Activated CD4-positive, alpha-beta memory T cell treated with anti-CD3 and anti-CD28 coated beads for 36 hours (primary cell): ENCODE measurements around the gene SLC8B1. TPM values are rescaled to one million over a fixed set of nuclear protein-coding genes. Genes with fewer than 3 reads are reported as not detected.

Source experiments
- CTCF ChIA-PET: fragments of 350-600 bp; sonication (Branson Sonifier 250); formaldehyde crosslinking; loops from one replicate; lab custom pipeline; 2021; ENCODE audit warnings: antibody characterized with exemption, inconsistent platforms; lab: Charles Lee
- POLR2A ChIA-PET: fragments of 350-600 bp; sonication (Branson Sonifier 250); formaldehyde crosslinking; loops from one replicate; lab custom pipeline; 2021; ENCODE audit warnings: antibody characterized with exemption; lab: Charles Lee
- DNase-seq: peaks from one replicate; pipeline ENCODE4 v3.0.0-alpha.2; 2020
- H3K27ac Mint-ChIP-seq: one replicate; pipeline ENCODE4 v1.8.0; 2021; ENCODE audit warnings: mixed read lengths
- H3K27me3 Mint-ChIP-seq: one replicate; pipeline ENCODE4 v1.8.0; 2021; ENCODE audit warnings: mixed read lengths
- H3K36me3 Mint-ChIP-seq: one replicate; pipeline ENCODE4 v1.8.0; 2021; ENCODE audit warnings: mixed read lengths
- H3K4me1 Mint-ChIP-seq: one replicate; pipeline ENCODE4 v1.8.0; 2021; ENCODE audit warnings: low read depth, mixed read lengths
- H3K4me3 Mint-ChIP-seq: one replicate; pipeline ENCODE4 v1.8.0; 2021; ENCODE audit warnings: mild to moderate bottlenecking, mixed read lengths
- H3K9me3 Mint-ChIP-seq: one replicate; pipeline ENCODE4 v1.8.0; 2021; ENCODE audit warnings: mixed read lengths
- intact Hi-C: fragments of 100-400 bp; cut with micrococcal nuclease; formaldehyde crosslinking; loops from one replicate; pipeline ENCODE4 v1.15.1; 2023
- microRNA-seq: library from miRNA; unstranded; fragments of <30 nt; microRNA quantifications from one replicate; pipeline ENCODE4 v1.2.0, GENCODE V29; 2022; ENCODE audit warnings: borderline number of aligned reads, borderline microRNAs expressed, borderline replicate concordance
- total RNA-seq, 2 experiments: library from RNA; stranded (reverse); gene quantifications; one replicate each; pipeline ENCODE4 v1.2.3, GENCODE V29; 2021

SLC8B1 gene
- total RNA-seq, 2 experiments from 2014 or later = 21.5 to 22.0 TPM

DNA sequence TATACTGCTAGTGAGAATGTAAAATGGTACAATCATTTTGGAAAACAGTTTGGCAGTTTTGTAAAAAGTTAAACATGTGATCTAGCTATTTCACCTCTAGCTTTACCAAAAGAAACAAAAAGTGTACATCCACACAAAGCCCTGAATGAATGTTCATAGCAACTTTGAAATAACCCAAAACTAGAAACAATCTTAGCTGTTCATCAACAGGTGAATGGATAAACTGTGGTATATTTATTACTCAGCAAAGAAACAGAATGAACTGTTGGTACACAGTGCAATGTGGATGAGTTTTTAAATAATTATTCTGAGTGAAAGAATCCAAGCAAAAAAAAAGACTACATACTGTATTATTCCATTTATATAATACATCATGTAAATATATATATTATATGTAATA lies 77.3 kb downstream of the SLC8B1 start:
- Mint-ChIP-seq H3K27me3 (no peaks in the 10 kb centered on the region), H3K9me3 (peaks cover 15% of the 10 kb centered on the region), H3K4me1 (peaks cover 33% of the 10 kb centered on the region), H3K4me3 (no peak overlapping the region), H3K36me3 (peaks cover 25% of the 10 kb centered on the region), H3K27ac (no peak overlapping the region)
- no peak for DNase-seq
- intact Hi-C loops = no loop called here
- CTCF ChIA-PET = interaction anchor here (0.6 kb wide), 1 partner anchor 48 kb away, joined by 3 read pairs; no protein-coding TSS in a partner anchor
- POLR2A ChIA-PET = interaction anchor here (0.6 to 0.9 kb wide), 2 partner anchors 27 to 49 kb away, joined by 3 read pairs; no protein-coding TSS in a partner anchor

DNA sequence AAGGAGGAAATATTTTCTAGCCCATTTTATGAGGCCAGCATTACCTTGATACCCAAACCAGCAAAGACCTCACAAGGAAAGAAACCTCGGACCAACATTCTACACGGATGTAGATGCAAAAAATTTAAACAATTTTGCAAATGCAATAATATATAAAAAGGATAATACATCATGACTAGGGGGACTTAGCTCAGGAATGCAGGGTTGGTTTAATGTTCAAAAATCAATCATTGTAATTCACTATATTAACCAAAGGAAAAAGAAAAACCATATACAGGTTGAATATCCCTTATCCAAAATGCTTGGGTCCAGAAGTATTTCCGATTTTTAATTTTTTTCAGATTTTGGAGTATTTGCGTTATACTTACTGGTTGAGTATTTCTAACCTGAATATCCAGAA lies 80.6 kb downstream of the SLC8B1 start:
- Mint-ChIP-seq H3K4me1 (peaks cover 10% of the 10 kb centered on the region), H3K36me3 (peaks cover 34% of the 10 kb centered on the region), H3K27me3 (no peaks in the 10 kb centered on the region), H3K9me3 (peaks cover 22% of the 10 kb centered on the region), H3K27ac (no peak overlapping the region), H3K4me3 (no peak overlapping the region)
- no peak for DNase-seq
- POLR2A ChIA-PET = no interaction called here
- CTCF ChIA-PET = interaction anchor here (1.2 kb wide), 1 partner anchor 21 kb away, joined by 3 read pairs; no protein-coding TSS in a partner anchor
- intact Hi-C loops = no loop called here

DNA sequence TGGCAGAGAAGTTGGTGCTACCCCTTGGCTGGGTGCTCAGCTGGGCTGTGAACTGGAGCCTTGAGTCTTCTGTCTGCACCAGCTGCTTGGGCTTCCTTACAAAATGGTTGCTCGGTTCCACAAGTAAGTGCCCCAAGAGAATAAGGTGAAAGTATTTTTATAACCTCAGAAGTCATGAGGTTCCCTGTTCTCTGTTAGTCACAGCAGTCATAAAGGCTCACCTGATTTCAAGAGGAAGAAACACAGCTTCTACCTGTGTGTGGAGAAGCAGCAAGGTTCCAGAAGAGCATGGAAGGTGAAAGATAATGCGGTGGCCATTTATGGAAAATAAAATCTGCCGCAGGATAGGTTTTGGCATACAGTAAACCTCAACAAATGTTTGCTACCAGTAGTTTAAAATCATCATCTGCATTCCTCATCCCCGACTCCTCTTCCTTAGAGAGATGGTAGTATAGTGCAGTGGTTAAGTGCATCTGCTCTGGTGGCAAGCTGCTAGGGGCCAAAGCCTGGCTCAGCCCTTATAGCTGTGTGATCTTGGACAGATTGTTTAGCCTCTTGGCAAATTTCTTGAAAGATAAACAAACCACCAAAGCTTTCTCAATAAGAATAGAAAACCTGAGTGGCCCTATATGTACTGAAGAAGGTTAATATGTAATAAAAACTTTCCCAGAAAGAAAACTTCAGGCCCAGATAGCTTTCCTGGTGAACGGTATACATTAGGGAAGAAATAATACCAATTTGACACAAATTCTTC lies 81.2 kb downstream of the SLC8B1 start:
- Mint-ChIP-seq H3K4me1 (peaks cover 7% of the 10 kb centered on the region), H3K27me3 (no peaks in the 10 kb centered on the region), H3K27ac (no peak overlapping the region), H3K4me3 (no peak overlapping the region), H3K9me3 (peaks cover 22% of the 10 kb centered on the region), H3K36me3 (peaks cover 33% of the 10 kb centered on the region)
- CTCF ChIA-PET = interaction anchor here (1.2 kb wide), 1 partner anchor 21 kb away, joined by 3 read pairs; no protein-coding TSS in a partner anchor
- no peak for DNase-seq
- POLR2A ChIA-PET = no interaction called here
- intact Hi-C loops = no loop called here

DNA sequence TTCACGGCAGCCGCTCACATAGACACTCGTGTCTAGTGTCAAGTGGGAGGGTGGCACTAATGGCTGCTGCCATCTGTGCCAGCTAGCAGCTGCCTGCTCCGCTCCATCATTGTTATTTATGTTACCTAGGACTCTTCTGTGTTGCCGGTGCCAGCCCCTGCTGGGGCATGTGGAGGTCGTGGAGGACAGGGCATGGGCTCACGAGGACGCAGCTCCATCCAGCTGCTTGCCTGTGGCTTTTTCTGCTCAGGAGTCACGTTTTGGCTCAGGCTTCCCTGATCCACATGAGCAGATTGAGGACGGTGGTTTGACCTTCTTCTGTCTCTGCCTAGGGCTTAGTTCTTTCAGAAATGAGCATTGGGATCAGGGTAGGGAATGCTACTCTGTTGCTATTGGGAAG lies 82.4 kb downstream of the SLC8B1 start:
- CTCF ChIA-PET = no interaction called here

DNA sequence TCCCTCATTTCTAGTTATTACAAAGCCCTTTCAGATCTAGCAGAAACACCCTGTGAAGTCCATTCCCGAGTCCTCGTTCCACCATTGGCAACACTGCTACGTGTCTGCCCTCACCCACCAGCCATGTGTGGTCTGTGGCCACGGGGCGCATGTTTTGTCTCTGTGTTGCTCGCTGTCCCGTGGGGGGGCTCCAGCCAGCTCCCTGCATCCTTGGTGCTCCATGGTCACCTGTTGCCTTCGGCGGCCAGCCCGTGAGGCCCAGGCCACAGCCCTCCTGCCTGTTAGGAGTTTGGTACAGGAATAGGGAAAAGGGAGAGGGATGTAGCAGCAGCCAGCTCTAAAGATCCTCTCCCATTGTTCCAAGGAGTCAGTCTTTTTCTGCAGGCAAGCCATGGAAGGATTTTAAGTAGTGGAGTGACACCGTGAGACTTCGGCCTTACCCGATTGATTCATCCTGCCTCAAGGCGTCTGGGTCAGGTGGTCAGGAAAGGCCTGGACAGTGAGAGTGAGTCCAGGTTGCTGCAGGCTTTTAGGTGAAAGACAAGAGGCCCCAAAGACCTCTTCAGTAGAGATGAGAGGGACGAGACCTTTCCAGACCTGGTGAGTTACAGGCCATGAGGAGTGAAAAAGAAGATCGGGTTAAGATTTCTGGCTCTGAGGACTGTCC lies 83.4 kb downstream of the SLC8B1 start:
- ChIA-PET POLR2A (no interaction called here), CTCF (no interaction called here)
- Mint-ChIP-seq H3K4me3 (no peak overlapping the region), H3K27ac (no peak overlapping the region), H3K36me3 (peaks cover 35% of the 10 kb centered on the region), H3K27me3 (no peaks in the 10 kb centered on the region), H3K4me1 (no peaks in the 10 kb centered on the region), H3K9me3 (peaks cover 22% of the 10 kb centered on the region)
- intact Hi-C loops = no loop called here
- no peak for DNase-seq

More for the DNA sequence above, 82.4 kb downstream of the SLC8B1 start:
- Mint-ChIP-seq H3K4me1 (peaks cover 3% of the 10 kb centered on the region), H3K27me3 (no peaks in the 10 kb centered on the region), H3K4me3 (no peak overlapping the region), H3K9me3 (peaks cover 22% of the 10 kb centered on the region), H3K27ac (no peak overlapping the region), H3K36me3 (peaks cover 33% of the 10 kb centered on the region)
- no peak for DNase-seq
- POLR2A ChIA-PET = no interaction called here
- intact Hi-C loops = no loop called here

DNA sequence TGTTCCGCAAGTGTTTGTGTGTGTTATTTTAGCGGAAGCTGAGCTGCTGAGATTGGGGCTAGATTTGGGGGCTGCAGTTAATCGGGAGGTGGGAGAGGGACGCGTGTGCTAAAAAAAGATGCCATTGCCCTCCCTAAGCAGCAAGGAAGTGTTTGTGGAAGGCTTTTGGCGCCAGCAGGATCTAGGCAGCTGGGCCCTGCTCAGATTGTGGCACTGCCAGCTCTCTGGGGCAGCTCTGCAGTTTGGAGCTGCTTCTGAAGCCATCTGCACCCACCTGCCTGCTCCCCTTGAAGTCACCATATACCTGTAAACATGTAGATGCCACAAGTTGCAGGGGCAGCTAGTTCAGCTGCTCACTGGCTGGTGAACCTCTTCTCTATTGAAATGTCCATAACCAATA lies 84.9 kb downstream of the SLC8B1 start:
- peaks cover 40% of the 10 kb centered on the region for H3K36me3 Mint-ChIP-seq
- POLR2A ChIA-PET = no interaction called here
- CTCF ChIA-PET = no interaction called here

DNA sequence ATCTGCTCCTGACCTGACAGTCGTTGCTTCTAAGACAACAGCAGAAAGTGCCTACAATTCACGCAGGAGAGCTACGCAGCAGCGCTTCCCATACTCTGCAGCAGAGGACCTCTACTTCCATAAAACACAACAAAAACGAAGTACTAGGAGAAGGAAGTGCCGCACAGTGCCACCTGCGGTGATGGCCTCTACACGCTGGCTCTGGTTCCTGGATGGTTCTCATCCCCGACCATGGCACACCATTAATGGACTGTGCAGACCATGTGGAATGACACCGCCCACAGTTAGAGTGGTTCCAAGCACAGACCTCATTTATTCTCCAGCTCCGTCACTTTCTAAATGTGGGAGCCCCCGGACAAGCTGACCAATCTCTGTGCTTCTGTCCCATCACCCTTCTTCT lies 85.4 kb downstream of the SLC8B1 start:
- CTCF ChIA-PET = no interaction called here
- peaks cover 22% of the 10 kb centered on the region for H3K9me3 Mint-ChIP-seq
- intact Hi-C loops = no loop called here
- peaks cover 43% of the 10 kb centered on the region for H3K36me3 Mint-ChIP-seq
- H3K4me3 Mint-ChIP-seq = no peak overlapping the region
- H3K27ac Mint-ChIP-seq = no peak overlapping the region
- no peaks in the 10 kb centered on the region for H3K27me3 Mint-ChIP-seq
- peaks cover 9% of the 10 kb centered on the region for H3K4me1 Mint-ChIP-seq
- POLR2A ChIA-PET = no interaction called here
- DNase-seq = no peak

More for the DNA sequence above, 84.9 kb downstream of the SLC8B1 start:
- Mint-ChIP-seq H3K27me3 (no peaks in the 10 kb centered on the region), H3K27ac (no peak overlapping the region), H3K9me3 (peaks cover 22% of the 10 kb centered on the region), H3K4me1 (peaks cover 6% of the 10 kb centered on the region), H3K4me3 (no peak overlapping the region)
- DNase-seq = no peak
- intact Hi-C loops = no loop called here

DNA sequence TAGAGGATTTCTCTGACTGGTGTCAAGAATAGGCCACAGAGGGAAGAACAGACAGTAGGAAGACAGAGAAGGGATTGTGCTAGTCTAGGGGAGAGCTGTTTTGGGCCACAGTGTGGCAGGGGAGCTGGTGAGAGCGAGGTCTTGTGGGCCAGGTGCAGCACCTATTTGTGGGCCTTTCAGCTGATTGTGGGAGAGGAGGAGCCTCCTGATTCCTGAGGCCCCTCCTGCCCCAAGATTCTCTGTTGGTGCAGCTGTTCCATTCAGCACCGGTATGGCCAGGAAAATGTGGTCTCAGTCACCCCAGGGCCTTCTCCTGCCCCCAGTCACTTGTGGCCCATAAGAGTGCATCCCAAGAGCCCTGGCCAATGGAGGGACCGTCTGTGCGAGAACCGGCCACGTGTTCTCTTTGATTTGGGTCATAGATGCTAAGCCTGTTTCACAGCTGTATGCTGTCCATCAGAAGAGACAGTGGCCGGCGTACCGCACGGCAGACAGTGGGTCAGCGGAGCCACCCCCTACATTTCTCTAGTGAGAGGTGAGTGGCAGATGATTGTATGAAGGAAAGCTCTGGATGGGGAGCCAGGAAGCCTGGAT lies 86.0 kb downstream of the SLC8B1 start:
- Mint-ChIP-seq H3K36me3 (peaks cover 38% of the 10 kb centered on the region), H3K4me1 (peaks cover 12% of the 10 kb centered on the region), H3K27ac (no peak overlapping the region), H3K27me3 (no peaks in the 10 kb centered on the region), H3K9me3 (peaks cover 20% of the 10 kb centered on the region), H3K4me3 (no peak overlapping the region)
- DNase-seq = no peak
- POLR2A ChIA-PET = no interaction called here
- intact Hi-C loops = no loop called here
- CTCF ChIA-PET = no interaction called here

Small RNA genes lying within 50 kb of the gene (microRNA-seq; reads per million reads assigned to microRNA genes)
- gene MIR6762 = not detected

Other genes starting within 250 kb of the SLC8B1 start
- gene RASAL1, start 199.3 kb downstream of the SLC8B1 start, total RNA-seq = 1 to 10 TPM; 4.4 to 4.9 TPM
- under 1 TPM; 0.90 to 0.94 TPM for gene CFAP73, start 185.4 kb downstream of the SLC8B1 start, total RNA-seq
- 100 to 1,000 TPM; 107 to 109 TPM for gene DDX54, start 149.6 kb downstream of the SLC8B1 start, total RNA-seq
- gene RITA1, start 149.4 kb downstream of the SLC8B1 start, total RNA-seq = 10 to 100 TPM; 18.7 to 22.0 TPM
- gene TPCN1, start 113.6 kb downstream of the SLC8B1 start, total RNA-seq = 10 to 100 TPM; 44.0 to 51.6 TPM
- 10 to 100 TPM; 18.3 to 18.8 TPM for gene PLBD2, start 23.5 kb upstream of the SLC8B1 start, total RNA-seq
- gene SDS, start 68.8 kb upstream of the SLC8B1 start, total RNA-seq = not detected
- not detected for gene SDSL, start 87.3 kb upstream of the SLC8B1 start, total RNA-seq
- not detected for gene LHX5, start 136.8 kb upstream of the SLC8B1 start, total RNA-seq